IMR-90 (cell line): ENCODE results near the gene EPB41L1. TPM values are rescaled to one million over a fixed set of nuclear protein-coding genes. Genes with fewer than 3 reads are reported as not detected.

Experiments used
- ATAC-seq: fragments of 200-7000 bp; cut with Tn5 transposase; 2 replicates; pipeline ENCODE4 v1.9.1; 2020; ENCODE audit warnings: low read depth, mild to moderate bottlenecking, moderate library complexity
- BruUV-seq: library from RNA; stranded (reverse); fragments of 400-500 nt; replicated peaks from 2 replicates; lab custom pipeline; 2021; lab: Mats Ljungman, UMichigan
- CTCF ChIA-PET: fragments of 300-600 bp; formaldehyde crosslinking; extraction: SDS; loops from one replicate; lab custom pipeline; 2021; ENCODE audit warnings: antibody characterized with exemption; lab: Yijun Ruan, JAX
- POLR2A ChIA-PET: fragments of 300-600 bp; sonication (Branson Sonifier 250); formaldehyde crosslinking; loops from one replicate; lab custom pipeline; 2022; ENCODE audit warnings: antibody characterized with exemption; ENCODE audit not compliant: unreplicated experiment; lab: Charles Lee
- DNase-seq: peaks from one replicate; pipeline ENCODE4 v3.0.0; 2013
- H2AFZ ChIP-seq: replicated peaks from 2 replicates; pipeline ENCODE3; 2013; ENCODE audit warnings: low read length, mild to moderate bottlenecking; ENCODE audit not compliant: poor library complexity
- H2AK5ac ChIP-seq: 2 replicates; pipeline ENCODE4 v1.6.1; 2013; ENCODE audit warnings: low read depth, low read length, inconsistent platforms
- H2AK9ac ChIP-seq: replicated peaks from 2 replicates; pipeline ENCODE3; 2013; ENCODE audit warnings: mild to moderate bottlenecking, low read depth, low read length, moderate library complexity; ENCODE audit not compliant: poor library complexity
- H2BK120ac ChIP-seq: 2 replicates; pipeline ENCODE4 v1.6.1; 2013; ENCODE audit warnings: low read depth, low read length, inconsistent platforms
- H2BK15ac ChIP-seq: 3 replicates; pipeline ENCODE4 v1.6.1; 2013; ENCODE audit warnings: low read depth, low read length, inconsistent platforms
- H2BK20ac ChIP-seq: 2 replicates; pipeline ENCODE4 v1.6.1; 2013; ENCODE audit warnings: low read depth, mild to moderate bottlenecking, inconsistent platforms, low read length, moderate library complexity
- H2BK5ac ChIP-seq: 2 replicates; pipeline ENCODE4 v1.6.1; 2013; ENCODE audit warnings: mild to moderate bottlenecking, low read depth, low read length, inconsistent platforms; ENCODE audit not compliant: poor library complexity, severe bottlenecking
- H3K14ac ChIP-seq: replicated peaks from 2 replicates; pipeline ENCODE4 v1.6.1; 2013; ENCODE audit warnings: low read depth, low read length, inconsistent platforms
- H3K18ac ChIP-seq: 2 replicates; pipeline ENCODE4 v1.6.1; 2013; ENCODE audit warnings: low read depth, low read length, control low read depth
- H3K23ac ChIP-seq: 2 replicates; pipeline ENCODE4 v1.6.1; 2013; ENCODE audit warnings: low read depth, low read length, inconsistent platforms
- H3K27ac ChIP-seq: 2 replicates; pipeline ENCODE4 v1.5.1; 2013; ENCODE audit warnings: mild to moderate bottlenecking, control low read depth, low read length; ENCODE audit not compliant: insufficient read depth
- H3K27me3 ChIP-seq: 2 replicates; pipeline ENCODE4 v1.6.1; 2013; ENCODE audit warnings: low read length; ENCODE audit not compliant: control insufficient read depth, insufficient read depth
- H3K36me3 ChIP-seq: 2 replicates; pipeline ENCODE4 v1.6.1; 2013; ENCODE audit warnings: low read length, mixed read lengths; ENCODE audit not compliant: control insufficient read depth, insufficient read depth
- H3K4ac ChIP-seq: 2 replicates; pipeline ENCODE4 v1.6.1; 2013; ENCODE audit warnings: low read depth, low read length, inconsistent platforms
- H3K4me1 ChIP-seq: 2 replicates; pipeline ENCODE4 v1.6.1; 2013; ENCODE audit warnings: low read length, mixed read lengths; ENCODE audit not compliant: control insufficient read depth, insufficient read depth
- H3K4me2 ChIP-seq: 2 replicates; pipeline ENCODE4 v1.6.1; 2013; ENCODE audit warnings: low read depth, mild to moderate bottlenecking, control low read depth, low read length, moderate library complexity
- H3K4me3 ChIP-seq: 2 replicates; pipeline ENCODE4 v1.5.1; 2013; ENCODE audit warnings: low read depth, mild to moderate bottlenecking, control low read depth, low read length, moderate library complexity; ENCODE audit not compliant: insufficient read depth
- H3K56ac ChIP-seq: 2 replicates; pipeline ENCODE4 v1.6.1; 2013; ENCODE audit warnings: low read length, inconsistent platforms; ENCODE audit not compliant: insufficient read depth; ENCODE audit errors: extremely low read depth
- H3K79me1 ChIP-seq, 2 experiments: 2 replicates each; pipeline ENCODE4 v1.6.1; 2013; ENCODE audit warnings: low read length in 2 of 2, inconsistent platforms in 1 of 2, low read depth in 1 of 2
- H3K9ac ChIP-seq: 2 replicates; pipeline ENCODE4 v1.6.1; 2013; ENCODE audit warnings: low read depth, low read length, control low read depth
- H3K9me1 ChIP-seq: 2 replicates; pipeline ENCODE4 v1.6.1; 2013; ENCODE audit warnings: low read length, inconsistent platforms; ENCODE audit not compliant: insufficient read depth
- H3K9me3 ChIP-seq: 2 replicates; pipeline ENCODE4 v1.6.1; 2013; ENCODE audit warnings: low read length; ENCODE audit not compliant: control insufficient read depth, insufficient read depth
- H4K20me1 ChIP-seq: 2 replicates; pipeline ENCODE4 v1.6.1; 2013; ENCODE audit warnings: low read length, inconsistent platforms; ENCODE audit not compliant: insufficient read depth
- H4K5ac ChIP-seq: 2 replicates; pipeline ENCODE4 v1.6.1; 2013; ENCODE audit warnings: mild to moderate bottlenecking, low read depth, low read length, control low read depth
- H4K8ac ChIP-seq, 2 experiments: 2 replicates each; pipeline ENCODE4 v1.6.1; 2013; ENCODE audit warnings: low read depth in 2 of 2, low read length in 2 of 2, control low read depth in 1 of 2, inconsistent platforms in 1 of 2
- H4K91ac ChIP-seq: 2 replicates; pipeline ENCODE4 v1.6.1; 2013; ENCODE audit warnings: low read depth, low read length, inconsistent platforms; ENCODE audit not compliant: insufficient read depth
- BHLHE40 ChIP-seq: fragments of 150-350 bp; IDR thresholded peaks from 2 replicates; pipeline ENCODE4 v1.6.1; 2016; ENCODE audit warnings: mild to moderate bottlenecking, low read depth, low read length
- CEBPB ChIP-seq: IDR thresholded peaks from 2 replicates; pipeline ENCODE4 v1.6.1; 2012; ENCODE audit warnings: low read depth, low read length, improper control_type of control experiment
- CHD1 ChIP-seq: IDR thresholded peaks from 2 replicates; pipeline ENCODE4 v1.6.1; 2012; ENCODE audit warnings: low read depth, low read length, improper control_type of control experiment
- CTCF ChIP-seq: conservative IDR thresholded peaks from 2 replicates; pipeline ENCODE4 v1.5.1; 2012; ENCODE audit warnings: mild to moderate bottlenecking, low read depth, low read length, improper control_type of control experiment
- ELK1 ChIP-seq: fragments of 150-350 bp; IDR thresholded peaks from 2 replicates; pipeline ENCODE4 v1.6.1; 2016; ENCODE audit warnings: low read depth, mild to moderate bottlenecking, low read length, moderate library complexity, borderline replicate concordance
- MAFK ChIP-seq: IDR thresholded peaks from 2 replicates; pipeline ENCODE4 v1.6.1; 2012; ENCODE audit warnings: low read depth, low read length, improper control_type of control experiment
- MAZ ChIP-seq: IDR thresholded peaks from 2 replicates; pipeline ENCODE4 v1.6.1; 2012; ENCODE audit warnings: low read depth, mild to moderate bottlenecking, low read length, improper control_type of control experiment, moderate library complexity, borderline replicate concordance
- MXI1 ChIP-seq: IDR thresholded peaks from 2 replicates; pipeline ENCODE4 v1.6.1; 2012; ENCODE audit warnings: low read depth, mild to moderate bottlenecking, low read length, moderate library complexity, borderline replicate concordance
- POLR2A ChIP-seq: IDR thresholded peaks from 2 replicates; pipeline ENCODE4 v1.6.1; 2012; ENCODE audit warnings: mild to moderate bottlenecking, low read depth, low read length
- RAD21 ChIP-seq: IDR thresholded peaks from 2 replicates; pipeline ENCODE4 v1.6.1; 2012; ENCODE audit warnings: low read length, improper control_type of control experiment
- RCOR1 ChIP-seq: IDR thresholded peaks from 2 replicates; pipeline ENCODE4 v1.6.1; 2012; ENCODE audit warnings: mild to moderate bottlenecking, low read length, improper control_type of control experiment; ENCODE audit not compliant: insufficient replicate concordance
- RFX5 ChIP-seq: IDR thresholded peaks from 2 replicates; pipeline ENCODE4 v1.8.0; 2012; ENCODE audit warnings: low read depth, mild to moderate bottlenecking, low read length, moderate library complexity
- SMC3 ChIP-seq: fragments of 150-350 bp; IDR thresholded peaks from 2 replicates; pipeline ENCODE4 v1.6.1; 2016; ENCODE audit warnings: low read depth, mild to moderate bottlenecking, antibody characterized with exemption, low read length, moderate library complexity
- WGBS, 2 experiments: methylation state at CpG; one replicate each; pipeline versions ENCODE4 v1.1.5 to v1.1.7; 2013; ENCODE audit warnings: missing lambda C conversion rate in 2 of 2; ENCODE audit not compliant: insufficient read length in 1 of 2; ENCODE audit errors: extremely low coverage in 2 of 2; 5-methylcytosine and 5-hydroxymethylcytosine counted together
- dilution Hi-C: fragments of 300-500 bp; cut with HindIII; formaldehyde crosslinking; loops from one replicate; pipeline ENCODE4 v1.14.3; 2018; ENCODE audit warnings: low sequenced_read_pairs; ENCODE audit not compliant: unreplicated experiment
- in situ Hi-C: fragments of 300-500 bp; cut with MboI; formaldehyde crosslinking; loops from 3 replicates; pipeline ENCODE4 v1.14.3; 2019; ENCODE audit warnings: low sequenced_read_pairs, inconsistent platforms, mixed read lengths
- intact Hi-C: fragments of 100-400 bp; cut with micrococcal nuclease; formaldehyde crosslinking; loops from 2 replicates; pipeline ENCODE4 v1.10.0; 2022
- polyA plus RNA-seq, 3 experiments: library from polyadenylated mRNA; depleted of rRNA; stranded (reverse); fragments of >200 nt; gene quantifications; 2 replicates each; pipeline ENCODE4 v1.2.3, GENCODE V29; 2012; ENCODE audit warnings: low replicate concordance in 1 of 3
- total RNA-seq: library from RNA; depleted of rRNA; stranded (reverse); fragments of >200 nt; gene quantifications from 2 replicates; pipeline ENCODE4 v1.2.3, GENCODE V29; 2012
- TF ChIP-seq, protein P1 (sequence below): fragments of 150-350 bp; IDR thresholded peaks from 2 replicates; pipeline ENCODE4 v1.6.1; 2017; ENCODE audit warnings: mild to moderate bottlenecking, antibody characterized with exemption, low read length, low read depth

EPB41L1 gene
- total and polyA plus RNA-seq, 2 of the 4 experiments (the other 2 are of a cell fraction): 12.5 to 33.7 TPM

GRCh38 chr20:36135821-36136220, 18.7 kb upstream of the EPB41L1 start:
- Histone ChIP-seq H2BK20ac (no peak overlapping the region), H3K27ac (no peak overlapping the region), H3K4me1 (no peaks in the 10 kb centered on the region), H2BK15ac (no peak overlapping the region), H3K9me1 (no peaks in the 10 kb centered on the region), H2AFZ (no peak overlapping the region), H3K79me1 (no peaks in the 10 kb centered on the region), H3K23ac (no peak overlapping the region), H4K91ac (no peak overlapping the region), H3K36me3 (no peaks in the 10 kb centered on the region), H3K9ac (no peak overlapping the region), H3K4me2 (no peak overlapping the region), H3K18ac (no peak overlapping the region), H3K14ac (no peak overlapping the region), H3K4ac (no peak overlapping the region), H2BK5ac (no peak overlapping the region), H4K8ac (no peak overlapping the region), H3K56ac (no peak overlapping the region), H2BK120ac (no peak overlapping the region), H4K5ac (no peak overlapping the region), H2AK5ac (no peak overlapping the region), H3K4me3 (no peak overlapping the region), H3K9me3 (no peaks in the 10 kb centered on the region), H3K27me3 (no peaks in the 10 kb centered on the region), H2AK9ac (no peak overlapping the region), H4K20me1 (no peaks in the 10 kb centered on the region)
- in situ Hi-C loops (loop anchor here (5.0 to 25.0 kb wide), 2 partner anchors 139 to 374 kb away; partner anchors contain the start of gene PHF20), dilution Hi-C loops (no loop called here), intact Hi-C loops (no loop called here)
- ChIA-PET CTCF (no interaction called here), POLR2A (no interaction called here)
- no TSS peak for BruUV-seq
- TF ChIP-seq RAD21 (no peak), RCOR1 (no peak), POLR2A (no peak), CEBPB (no peak), RFX5 (no peak), CHD1 (no peak), MXI1 (no peak), CTCF (no peak), MAFK (no peak), BHLHE40 (no peak), MAZ (no peak), ELK1 (no peak), SMC3 (no peak)
- TF ChIP-seq, protein P1, sequence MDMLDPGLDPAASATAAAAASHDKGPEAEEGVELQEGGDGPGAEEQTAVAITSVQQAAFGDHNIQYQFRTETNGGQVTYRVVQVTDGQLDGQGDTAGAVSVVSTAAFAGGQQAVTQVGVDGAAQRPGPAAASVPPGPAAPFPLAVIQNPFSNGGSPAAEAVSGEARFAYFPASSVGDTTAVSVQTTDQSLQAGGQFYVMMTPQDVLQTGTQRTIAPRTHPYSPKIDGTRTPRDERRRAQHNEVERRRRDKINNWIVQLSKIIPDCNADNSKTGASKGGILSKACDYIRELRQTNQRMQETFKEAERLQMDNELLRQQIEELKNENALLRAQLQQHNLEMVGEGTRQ: no peak
- WGBS, 2 experiments: no CpG with 5 or more reads among the region's 3 CpGs
- DNase-seq (no peak), ATAC-seq (no peak)
